PC-3 (cell line): ENCODE data around the gene RPS2.

Experiments used
- EZH2 ChIP-seq: fragments of 300-600 bp; sonication (generic); IDR thresholded peaks from one replicate; pipeline ENCODE4 v1.6.1; 2017; ENCODE audit warnings: antibody characterized with exemption, mild to moderate bottlenecking, low read length; ENCODE audit not compliant: unreplicated experiment
- TF ChIP-seq, protein P1 (sequence below): fragments of 300-600 bp; sonication (generic); conservative IDR thresholded peaks from 2 replicates; pipeline ENCODE4 v1.5.1; 2017; ENCODE audit warnings: antibody characterized with exemption, low read depth, mild to moderate bottlenecking, low read length

GRCh38 chr16:2003231-2003826, 38.7 kb upstream of the RPS2 start:
- TF ChIP-seq, protein P1, sequence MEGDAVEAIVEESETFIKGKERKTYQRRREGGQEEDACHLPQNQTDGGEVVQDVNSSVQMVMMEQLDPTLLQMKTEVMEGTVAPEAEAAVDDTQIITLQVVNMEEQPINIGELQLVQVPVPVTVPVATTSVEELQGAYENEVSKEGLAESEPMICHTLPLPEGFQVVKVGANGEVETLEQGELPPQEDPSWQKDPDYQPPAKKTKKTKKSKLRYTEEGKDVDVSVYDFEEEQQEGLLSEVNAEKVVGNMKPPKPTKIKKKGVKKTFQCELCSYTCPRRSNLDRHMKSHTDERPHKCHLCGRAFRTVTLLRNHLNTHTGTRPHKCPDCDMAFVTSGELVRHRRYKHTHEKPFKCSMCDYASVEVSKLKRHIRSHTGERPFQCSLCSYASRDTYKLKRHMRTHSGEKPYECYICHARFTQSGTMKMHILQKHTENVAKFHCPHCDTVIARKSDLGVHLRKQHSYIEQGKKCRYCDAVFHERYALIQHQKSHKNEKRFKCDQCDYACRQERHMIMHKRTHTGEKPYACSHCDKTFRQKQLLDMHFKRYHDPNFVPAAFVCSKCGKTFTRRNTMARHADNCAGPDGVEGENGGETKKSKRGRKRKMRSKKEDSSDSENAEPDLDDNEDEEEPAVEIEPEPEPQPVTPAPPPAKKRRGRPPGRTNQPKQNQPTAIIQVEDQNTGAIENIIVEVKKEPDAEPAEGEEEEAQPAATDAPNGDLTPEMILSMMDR, result no peak
- TF ChIP-seq EZH2, result no peak
